Mesothelial cell of epicardium (in vitro differentiated cells): ENCODE results near the gene UFD1. TPM values are rescaled to one million over a fixed set of nuclear protein-coding genes. Genes with fewer than 3 reads are reported as not detected.

Experiments
- DNase-seq, 2 experiments: peaks; one replicate each; pipeline ENCODE4 v3.0.0; 2021; ENCODE audit warnings: low spot score in 2 of 2; ENCODE audit not compliant: unreplicated experiment in 2 of 2
- H3K27ac Mint-ChIP-seq: 2 replicates; pipeline ENCODE4 v1.8.0; 2021; ENCODE audit warnings: mixed read lengths
- H3K27me3 Mint-ChIP-seq: 2 replicates; pipeline ENCODE4 v1.8.0; 2021; ENCODE audit warnings: low read depth, mixed read lengths
- H3K36me3 Mint-ChIP-seq: 2 replicates; pipeline ENCODE4 v1.8.0; 2021; ENCODE audit warnings: mixed read lengths
- H3K4me1 Mint-ChIP-seq: 2 replicates; pipeline ENCODE4 v1.8.0; 2021; ENCODE audit warnings: mixed read lengths
- H3K4me3 Mint-ChIP-seq: 2 replicates; pipeline ENCODE4 v1.8.0; 2021; ENCODE audit warnings: mild to moderate bottlenecking, moderate library complexity, mixed read lengths
- H3K9me3 Mint-ChIP-seq: 2 replicates; pipeline ENCODE4 v1.8.0; 2021; ENCODE audit warnings: mixed read lengths
- CTCF ChIP-seq: fragments of 200-600 bp; sonication (generic); IDR thresholded peaks from one replicate; pipeline ENCODE4 v1.5.0; 2021; ENCODE audit warnings: antibody characterized with exemption; ENCODE audit not compliant: unreplicated experiment
- total RNA-seq: library from RNA; stranded (reverse); gene quantifications from 3 replicates; pipeline ENCODE4 v1.2.1, GENCODE V29; 2021

Gene UFD1
- total RNA-seq, 1 donor from 2014 or later = 38.8 TPM

- Mint-ChIP-seq H3K4me3 (no peak overlapping the region), H3K36me3 (peaks cover 34% of the 10 kb centered on the region), H3K27ac (no peak overlapping the region), H3K4me1 (no peaks in the 10 kb centered on the region), H3K9me3 (no peaks in the 10 kb centered on the region), H3K27me3 (no peaks in the 10 kb centered on the region)
- TF ChIP-seq CTCF = no peak
- no peak for DNase-seq
These were observed 24.0 kb downstream of the UFD1 start for GRCh38 chr22:19455033-19455432.

- TF ChIP-seq CTCF = no peak
- no peaks in the 10 kb centered on the region for H3K27me3 Mint-ChIP-seq
- no peak overlapping the region for H3K4me3 Mint-ChIP-seq
- DNase-seq = no peak
- no peak overlapping the region for H3K27ac Mint-ChIP-seq
- H3K36me3 Mint-ChIP-seq = peaks cover 34% of the 10 kb centered on the region
- no peaks in the 10 kb centered on the region for H3K9me3 Mint-ChIP-seq
- H3K4me1 Mint-ChIP-seq = no peaks in the 10 kb centered on the region
These were observed 24.8 kb downstream of the UFD1 start for GRCh38 chr22:19454156-19454555.

- no peak overlapping the region for H3K4me3 Mint-ChIP-seq
- no peaks in the 10 kb centered on the region for H3K27me3 Mint-ChIP-seq
- no peak for DNase-seq
- H3K27ac Mint-ChIP-seq = no peak overlapping the region
- H3K9me3 Mint-ChIP-seq = no peaks in the 10 kb centered on the region
- no peak for TF ChIP-seq CTCF
- H3K4me1 Mint-ChIP-seq = peaks cover under 1% of the 10 kb centered on the region
- peaks cover 34% of the 10 kb centered on the region for H3K36me3 Mint-ChIP-seq
These were observed 25.3 kb downstream of the UFD1 start for GRCh38 chr22:19453718-19454117.

- Mint-ChIP-seq H3K27ac (no peak overlapping the region), H3K4me3 (no peak overlapping the region), H3K27me3 (no peaks in the 10 kb centered on the region), H3K9me3 (no peaks in the 10 kb centered on the region), H3K4me1 (peaks cover 12% of the 10 kb centered on the region), H3K36me3 (peaks cover 25% of the 10 kb centered on the region)
- DNase-seq = no peak
- no peak for TF ChIP-seq CTCF
These were observed 27.4 kb downstream of the UFD1 start for GRCh38 chr22:19451570-19451969.

GRCh38 chr22:19450363-19451175 lies 28.4 kb downstream of the UFD1 start:
- peaks cover 17% of the 10 kb centered on the region for H3K4me1 Mint-ChIP-seq
- TF ChIP-seq CTCF = no peak
- no peak overlapping the region for H3K4me3 Mint-ChIP-seq
- H3K9me3 Mint-ChIP-seq = no peaks in the 10 kb centered on the region
- no peak overlapping the region for H3K27ac Mint-ChIP-seq
- H3K27me3 Mint-ChIP-seq = no peaks in the 10 kb centered on the region
- no peak for DNase-seq
- H3K36me3 Mint-ChIP-seq = peaks cover 19% of the 10 kb centered on the region
